ENCODE measurements around the gene DPP10.

- TF ChIP-seq JUNB (CRISPR knock-in tag; IDR thresholded peaks at IDR 0.05; ENCODE audit: borderline replicate concordance) (no peak), PTBP1 (IDR thresholded peaks at IDR 0.05; ENCODE audit: low read depth, low read length, poor library complexity, severe bottlenecking) (no peak), TEAD2 (CRISPR knock-in tag; IDR thresholded peaks at IDR 0.05) (no peak), ZNF350 (CRISPR knock-in tag; IDR thresholded peaks at IDR 0.05; ENCODE audit: borderline replicate concordance, low read depth) (no peak)
These were observed 1101.0 kb downstream of the DPP10 start for GRCh38 chr2:115543461-115543860.

All from HepG2 (cell line).